ENCODE data around the gene CCR9.

The CCR9 gene

DNA sequence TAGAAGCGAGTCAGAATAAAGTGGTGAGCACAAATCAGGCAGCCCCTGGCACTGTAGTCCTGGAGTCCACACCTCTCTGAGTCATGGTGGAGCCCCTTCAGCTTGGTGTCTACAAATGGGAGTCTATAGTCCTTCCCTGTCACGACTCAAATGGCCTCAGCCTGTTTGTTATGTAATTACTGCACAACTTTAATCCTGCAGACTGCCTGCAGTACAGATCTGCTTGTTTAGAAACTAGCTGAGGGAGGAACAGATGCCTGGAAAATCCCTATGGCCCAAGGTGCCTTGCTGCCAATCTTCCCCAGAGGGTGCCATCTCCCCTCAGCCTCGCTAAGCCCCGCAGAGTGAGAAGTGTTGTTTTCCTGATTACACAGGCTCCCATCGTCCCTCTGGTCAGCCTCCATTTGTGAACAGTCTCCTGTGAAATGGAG, 53.0 kb downstream of the CCR9 start:
- DNase-seq: no peak

- DNase-seq: peak; percentile 55
These were observed 53.8 kb downstream of the CCR9 start for GRCh38 chr3:45940004-45940780.

GRCh38 chr3:45940781-45941365, 54.5 kb downstream of the CCR9 start:
- peak; percentile 54 for DNase-seq

- DNase-seq: peak; percentile 60
These were observed 55.9 kb downstream of the CCR9 start for GRCh38 chr3:45942051-45942825.

GRCh38 chr3:45943207-45943846, 57.0 kb downstream of the CCR9 start, which contains the start of gene CXCR6:
Gene CXCR6 (plus strand): TSS chr3:45943464. CDS start chr3:45946482, 3,018 bp downstream.
- DNase-seq: peak; percentile 79

DNA sequence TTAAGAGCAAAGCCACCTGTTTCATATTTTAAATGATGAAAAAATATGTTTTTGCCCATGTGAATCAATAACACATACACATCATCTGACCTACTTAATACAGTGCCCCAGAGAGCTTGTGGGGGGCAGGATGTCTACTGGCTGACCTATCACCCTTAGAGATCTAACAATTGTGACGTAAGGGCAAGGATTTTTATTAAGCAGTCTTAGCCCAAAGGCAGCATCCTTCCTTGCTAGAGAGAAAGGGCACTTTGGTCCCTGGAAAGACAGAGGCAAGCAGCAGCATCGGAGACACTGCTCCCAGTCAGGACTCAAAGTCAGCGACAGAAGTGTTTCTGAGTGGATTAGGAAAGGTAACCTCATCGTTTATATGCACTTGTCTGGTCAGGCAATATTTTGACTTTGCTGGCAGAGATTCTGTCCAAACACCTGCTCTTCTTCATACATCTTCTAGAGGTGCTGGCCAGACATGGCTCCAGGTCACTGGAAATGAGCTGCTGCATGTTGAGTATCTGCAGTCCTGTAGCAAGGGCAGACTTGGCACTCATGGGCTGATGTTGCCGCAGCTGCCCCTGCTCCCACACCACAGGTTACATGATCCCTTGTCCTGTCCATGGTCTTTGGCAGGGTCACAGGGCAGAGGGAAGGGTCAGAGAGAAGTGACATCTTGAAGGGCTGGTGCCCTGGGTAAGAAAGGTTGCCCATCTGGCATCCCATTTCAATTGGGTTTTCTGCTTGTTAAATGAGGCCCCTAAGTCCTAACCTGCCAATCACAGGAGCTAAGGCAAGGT, 58.7 kb downstream of the CCR9 start:
- peak; percentile 57 for DNase-seq

DNA sequence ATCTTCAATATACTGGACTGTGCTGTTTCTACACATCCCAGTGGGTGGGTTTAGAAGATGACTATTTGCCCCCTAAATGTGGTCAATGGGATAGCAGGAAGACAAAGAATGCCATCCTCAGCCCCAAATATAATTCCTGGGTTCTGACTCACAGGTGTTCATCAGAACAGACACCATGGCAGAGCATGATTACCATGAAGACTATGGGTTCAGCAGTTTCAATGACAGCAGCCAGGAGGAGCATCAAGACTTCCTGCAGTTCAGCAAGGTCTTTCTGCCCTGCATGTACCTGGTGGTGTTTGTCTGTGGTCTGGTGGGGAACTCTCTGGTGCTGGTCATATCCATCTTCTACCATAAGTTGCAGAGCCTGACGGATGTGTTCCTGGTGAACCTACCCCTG, 60.0 kb downstream of the CCR9 start:
- no peak for DNase-seq

GRCh38 chr3:45946875-45947274, 60.5 kb downstream of the CCR9 start:
- DNase-seq: peak; percentile 60

DNA sequence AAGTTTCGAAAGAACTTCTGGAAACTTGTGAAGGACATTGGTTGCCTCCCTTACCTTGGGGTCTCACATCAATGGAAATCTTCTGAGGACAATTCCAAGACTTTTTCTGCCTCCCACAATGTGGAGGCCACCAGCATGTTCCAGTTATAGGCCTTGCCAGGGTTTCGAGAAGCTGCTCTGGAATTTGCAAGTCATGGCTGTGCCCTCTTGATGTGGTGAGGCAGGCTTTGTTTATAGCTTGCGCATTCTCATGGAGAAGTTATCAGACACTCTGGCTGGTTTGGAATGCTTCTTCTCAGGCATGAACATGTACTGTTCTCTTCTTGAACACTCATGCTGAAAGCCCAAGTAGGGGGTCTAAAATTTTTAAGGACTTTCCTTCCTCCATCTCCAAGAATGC, 61.0 kb downstream of the CCR9 start:
- peak; percentile 55 for DNase-seq

GRCh38 chr3:45948311-45948781, 62.0 kb downstream of the CCR9 start:
- DNase-seq: no peak

DNA sequence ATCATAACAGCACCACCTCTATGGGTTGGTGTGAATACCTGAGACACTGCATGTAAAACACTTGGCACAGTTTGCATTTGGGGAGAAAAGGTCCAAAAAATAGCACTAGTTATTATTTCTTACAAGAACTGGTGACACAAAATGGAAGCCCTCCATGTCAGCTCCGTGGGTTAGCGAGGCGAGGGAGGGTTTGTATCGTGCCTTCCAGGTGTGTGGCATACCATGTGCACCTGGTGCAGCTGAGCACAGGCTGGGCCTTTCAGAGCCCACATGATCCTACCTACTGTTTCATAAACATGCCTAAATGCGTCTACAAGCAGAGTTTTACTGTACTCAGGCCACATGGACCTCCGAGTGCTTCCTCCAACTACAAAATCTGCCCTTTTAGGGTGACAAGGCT, 62.5 kb downstream of the CCR9 start:
- DNase-seq: peak; percentile 50

- peak; percentile 58 for DNase-seq
These were observed 63.1 kb downstream of the CCR9 start for GRCh38 chr3:45949432-45949831.

- peak; percentile 58 for DNase-seq
These were observed 63.8 kb downstream of the CCR9 start for GRCh38 chr3:45950131-45950530.

- DNase-seq: peak; percentile 78
These were observed 64.6 kb downstream of the CCR9 start for GRCh38 chr3:45950686-45951600.

GRCh38 chr3:45951946-45952345, 65.6 kb downstream of the CCR9 start:
- no peak for DNase-seq

DNA sequence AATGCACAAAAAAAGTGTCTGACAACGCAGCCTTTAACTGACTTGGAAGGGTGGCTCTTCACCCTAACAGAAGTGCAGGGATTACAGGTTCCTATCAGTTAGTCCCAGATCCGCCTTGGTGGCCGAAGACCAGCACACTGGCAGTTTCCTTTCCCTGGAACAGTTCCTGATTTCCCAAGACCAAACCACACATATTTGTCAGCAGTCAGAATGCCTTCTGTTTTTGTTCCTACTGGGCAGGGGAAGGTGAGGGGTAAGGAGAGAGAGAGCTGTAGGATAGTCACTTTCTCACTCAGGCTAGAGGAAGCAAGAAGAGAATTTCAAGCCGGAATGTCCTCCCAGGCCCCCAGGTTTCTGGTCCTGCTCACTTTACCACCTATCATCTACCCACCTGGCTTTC, 66.1 kb downstream of the CCR9 start:
- DNase-seq: peak; percentile 50

Data from activated CD8-positive, alpha-beta memory T cell treated with anti-CD3 and anti-CD28 coated beads for 24 hours (primary cell).